Measurements from ENCODE around the gene RAVER1. TPM values are rescaled to one million over a fixed set of nuclear protein-coding genes. Genes with fewer than 3 reads are reported as not detected.

RAVER1 gene
- total RNA-seq, 2 experiments from 2014 or later, result 35.7 to 90.7 TPM

DNA sequence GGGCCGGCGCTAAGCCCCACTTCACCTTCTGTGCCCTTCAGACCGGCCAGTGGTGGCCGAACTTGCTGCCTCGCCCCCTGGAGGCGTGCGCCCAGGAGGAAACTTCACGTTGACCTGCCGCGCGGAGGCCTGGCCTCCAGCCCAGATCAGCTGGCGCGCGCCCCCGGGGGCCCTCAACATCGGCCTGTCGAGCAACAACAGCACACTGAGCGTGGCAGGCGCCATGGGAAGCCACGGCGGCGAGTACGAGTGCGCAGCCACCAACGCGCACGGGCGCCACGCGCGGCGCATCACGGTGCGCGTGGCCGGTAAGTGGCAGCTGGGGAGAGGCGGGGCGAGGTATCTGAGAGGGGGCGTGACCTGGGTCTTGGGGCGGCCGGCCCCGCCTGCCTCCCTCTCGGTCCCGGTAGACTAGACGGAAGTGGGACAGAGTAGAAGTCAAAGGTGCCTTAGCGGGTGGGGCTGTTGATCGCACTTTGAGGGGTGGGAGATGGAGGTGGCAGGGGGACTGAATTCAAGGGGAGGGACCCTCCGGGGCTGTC, 38.0 kb downstream of the RAVER1 start:
- Histone ChIP-seq H3K4me1 (ENCODE audit: insufficient read depth, low read length, poor library complexity, severe bottlenecking) (peaks cover 34% of the 10 kb centered on the region), H3K9me3 (ENCODE audit: low read length) (no peaks in the 10 kb centered on the region), H4K20me1 (ENCODE audit: insufficient read depth, low read length) (no peaks in the 10 kb centered on the region), H2AFZ (ENCODE audit: low read length) (no peak overlapping the region), H3K79me2 (ENCODE audit: insufficient read depth, low read depth, low read length) (no peaks in the 10 kb centered on the region), H3K9me2 (ENCODE audit: insufficient read depth, low read length) (no peaks in the 10 kb centered on the region), H3K4me2 (ENCODE audit: low read length) (peak overlapping the region; percentile 32; the same call in 1 of the 2 replicates), H3K4me3 (ENCODE audit: low read depth, low read length, poor library complexity, severe bottlenecking) (no peak overlapping the region), H3K27ac (ENCODE audit: low read depth, low read length, poor library complexity, severe bottlenecking) (no peak overlapping the region), H3K36me3 (ENCODE audit: insufficient read depth, low read length) (no peaks in the 10 kb centered on the region)
- BruUV-seq (replicated peaks), result no TSS peak
- CTCF ChIA-PET (ENCODE audit: unreplicated experiment), result no interaction called here
- intact Hi-C loops (cut with micrococcal nuclease; ENCODE audit: unreplicated experiment), result no loop called here
- POLR2A ChIA-PET, result no interaction called here
- peak; percentile 29 for DNase-seq (ENCODE audit: low spot score)
- TF ChIP-seq, protein P1, sequence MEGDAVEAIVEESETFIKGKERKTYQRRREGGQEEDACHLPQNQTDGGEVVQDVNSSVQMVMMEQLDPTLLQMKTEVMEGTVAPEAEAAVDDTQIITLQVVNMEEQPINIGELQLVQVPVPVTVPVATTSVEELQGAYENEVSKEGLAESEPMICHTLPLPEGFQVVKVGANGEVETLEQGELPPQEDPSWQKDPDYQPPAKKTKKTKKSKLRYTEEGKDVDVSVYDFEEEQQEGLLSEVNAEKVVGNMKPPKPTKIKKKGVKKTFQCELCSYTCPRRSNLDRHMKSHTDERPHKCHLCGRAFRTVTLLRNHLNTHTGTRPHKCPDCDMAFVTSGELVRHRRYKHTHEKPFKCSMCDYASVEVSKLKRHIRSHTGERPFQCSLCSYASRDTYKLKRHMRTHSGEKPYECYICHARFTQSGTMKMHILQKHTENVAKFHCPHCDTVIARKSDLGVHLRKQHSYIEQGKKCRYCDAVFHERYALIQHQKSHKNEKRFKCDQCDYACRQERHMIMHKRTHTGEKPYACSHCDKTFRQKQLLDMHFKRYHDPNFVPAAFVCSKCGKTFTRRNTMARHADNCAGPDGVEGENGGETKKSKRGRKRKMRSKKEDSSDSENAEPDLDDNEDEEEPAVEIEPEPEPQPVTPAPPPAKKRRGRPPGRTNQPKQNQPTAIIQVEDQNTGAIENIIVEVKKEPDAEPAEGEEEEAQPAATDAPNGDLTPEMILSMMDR (conservative IDR thresholded peaks at IDR 0.05; ENCODE audit: low read length), result no peak
- no peak for TF ChIP-seq EZH2phosphoT487 (IDR thresholded peaks at IDR 0.05; ENCODE audit: borderline replicate concordance, low read depth, low read length)

DNA sequence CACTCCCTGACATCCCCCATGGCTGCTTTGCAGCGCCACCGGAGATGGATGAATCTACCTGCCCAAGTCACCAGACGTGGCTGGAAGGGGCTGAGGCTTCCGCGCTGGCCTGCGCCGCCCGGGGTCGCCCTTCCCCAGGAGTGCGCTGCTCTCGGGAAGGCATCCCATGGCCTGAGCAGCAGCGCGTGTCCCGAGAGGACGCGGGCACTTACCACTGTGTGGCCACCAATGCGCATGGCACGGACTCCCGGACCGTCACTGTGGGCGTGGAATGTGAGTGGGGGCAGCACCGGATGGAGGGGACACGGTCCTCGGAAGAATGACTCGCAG, 39.0 kb downstream of the RAVER1 start:
- intact Hi-C loops (cut with micrococcal nuclease; ENCODE audit: unreplicated experiment), result no loop called here

More for the DNA sequence above, 39.0 kb downstream of the RAVER1 start:
- Histone ChIP-seq H3K4me1 (ENCODE audit: insufficient read depth, low read length, poor library complexity, severe bottlenecking) (peaks cover 41% of the 10 kb centered on the region), H3K36me3 (ENCODE audit: insufficient read depth, low read length) (no peaks in the 10 kb centered on the region), H3K4me3 (ENCODE audit: low read depth, low read length, poor library complexity, severe bottlenecking) (no peak overlapping the region), H3K9me2 (ENCODE audit: insufficient read depth, low read length) (no peaks in the 10 kb centered on the region), H3K27ac (ENCODE audit: low read depth, low read length, poor library complexity, severe bottlenecking) (no peak overlapping the region), H3K9me3 (ENCODE audit: low read length) (no peaks in the 10 kb centered on the region), H3K79me2 (ENCODE audit: insufficient read depth, low read depth, low read length) (no peaks in the 10 kb centered on the region), H4K20me1 (ENCODE audit: insufficient read depth, low read length) (no peaks in the 10 kb centered on the region), H3K4me2 (ENCODE audit: low read length) (no peak overlapping the region), H2AFZ (ENCODE audit: low read length) (no peak overlapping the region)
- no peak for TF ChIP-seq EZH2phosphoT487 (IDR thresholded peaks at IDR 0.05; ENCODE audit: borderline replicate concordance, low read depth, low read length)
- TF ChIP-seq, protein P1 (conservative IDR thresholded peaks at IDR 0.05; ENCODE audit: low read length), result no peak
- ChIA-PET CTCF (ENCODE audit: unreplicated experiment) (no interaction called here), POLR2A (no interaction called here)
- no peak for DNase-seq (ENCODE audit: low spot score)
- no TSS peak for BruUV-seq (replicated peaks)

All from OCI-LY7 (cell line).